Measurements from ENCODE around the gene SH3RF1.

Gene SH3RF1

DNA sequence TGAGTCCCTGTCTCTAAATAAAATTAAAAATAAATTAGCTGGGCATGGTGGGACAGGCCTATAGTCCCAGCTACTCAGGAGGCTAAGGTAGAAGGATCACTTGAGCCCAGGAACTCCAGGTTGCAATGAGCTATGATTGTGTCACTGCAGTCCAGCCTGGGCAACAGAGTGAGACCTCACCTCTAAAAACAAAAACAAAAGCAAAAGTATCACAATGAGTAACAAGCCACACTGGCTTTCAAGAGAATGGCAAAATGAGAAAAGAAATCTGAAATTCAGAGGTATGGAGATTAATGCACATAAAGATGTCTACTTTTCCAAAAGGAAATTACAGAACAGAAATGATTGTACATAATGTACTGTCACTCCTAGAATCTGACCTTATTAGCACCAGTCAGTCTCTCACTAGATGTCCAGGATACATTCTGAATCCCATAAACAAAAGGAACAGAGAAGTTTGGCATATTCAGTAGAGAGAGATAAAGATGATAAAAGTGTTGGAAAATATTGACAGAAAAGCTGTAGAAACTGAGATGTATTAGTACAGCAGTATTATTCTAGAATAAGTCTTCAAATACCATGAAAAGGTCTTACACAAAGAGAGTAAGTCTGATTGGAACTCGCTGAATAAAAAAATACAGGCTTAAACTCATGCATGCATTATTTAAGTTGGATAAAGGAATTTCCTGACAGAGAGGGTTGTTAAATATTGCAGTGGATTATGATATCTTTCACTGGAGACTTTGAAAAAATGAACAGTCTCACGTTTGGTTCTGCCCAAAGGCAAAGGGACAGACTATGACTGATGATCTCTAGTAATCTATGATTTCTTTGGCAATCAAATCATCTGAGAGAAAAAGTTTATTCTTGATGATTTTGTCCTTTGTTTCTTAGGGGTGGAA is 102.5 kb downstream of the SH3RF1 start:
- no peak for DNase-seq (ENCODE audit: low read depth in 2 of 2, low spot score in 1 of 2)

DNA sequence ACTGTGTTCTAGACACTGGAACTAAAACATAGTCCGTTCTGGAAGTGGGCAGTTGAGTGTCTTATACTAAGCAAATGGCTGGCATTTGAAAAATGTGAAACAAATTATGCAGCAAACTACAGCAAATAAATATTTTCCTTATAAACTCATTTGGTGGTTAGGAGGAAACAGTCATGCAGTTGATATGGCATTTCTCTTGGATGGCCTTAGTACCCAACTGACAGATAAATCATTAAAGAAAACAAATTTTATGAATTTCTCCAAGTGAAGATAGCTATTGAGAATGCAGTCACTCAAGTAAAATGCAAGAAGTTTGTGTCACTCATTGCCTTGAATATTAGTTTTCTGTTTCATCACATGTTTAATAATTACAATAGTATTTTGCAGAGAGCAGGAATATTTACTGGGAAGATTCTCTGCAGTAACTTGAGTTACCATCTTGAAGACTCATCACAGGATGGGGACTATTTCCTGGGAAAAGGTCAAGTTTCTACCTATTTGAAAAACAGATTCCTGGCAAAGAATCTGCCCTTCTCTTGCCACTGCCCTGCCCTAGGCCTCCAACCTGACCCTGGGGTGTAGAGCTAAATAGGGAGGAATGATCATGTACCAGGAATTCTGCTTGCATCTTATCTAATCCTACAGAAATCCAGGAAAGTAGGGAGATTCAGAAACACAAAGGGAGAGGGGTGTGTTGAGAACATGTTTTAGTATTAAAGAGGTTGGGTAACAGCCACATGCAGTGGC is 105.9 kb downstream of the SH3RF1 start:
- no peak for DNase-seq (ENCODE audit: low read depth in 2 of 2, low spot score in 1 of 2)

DNA sequence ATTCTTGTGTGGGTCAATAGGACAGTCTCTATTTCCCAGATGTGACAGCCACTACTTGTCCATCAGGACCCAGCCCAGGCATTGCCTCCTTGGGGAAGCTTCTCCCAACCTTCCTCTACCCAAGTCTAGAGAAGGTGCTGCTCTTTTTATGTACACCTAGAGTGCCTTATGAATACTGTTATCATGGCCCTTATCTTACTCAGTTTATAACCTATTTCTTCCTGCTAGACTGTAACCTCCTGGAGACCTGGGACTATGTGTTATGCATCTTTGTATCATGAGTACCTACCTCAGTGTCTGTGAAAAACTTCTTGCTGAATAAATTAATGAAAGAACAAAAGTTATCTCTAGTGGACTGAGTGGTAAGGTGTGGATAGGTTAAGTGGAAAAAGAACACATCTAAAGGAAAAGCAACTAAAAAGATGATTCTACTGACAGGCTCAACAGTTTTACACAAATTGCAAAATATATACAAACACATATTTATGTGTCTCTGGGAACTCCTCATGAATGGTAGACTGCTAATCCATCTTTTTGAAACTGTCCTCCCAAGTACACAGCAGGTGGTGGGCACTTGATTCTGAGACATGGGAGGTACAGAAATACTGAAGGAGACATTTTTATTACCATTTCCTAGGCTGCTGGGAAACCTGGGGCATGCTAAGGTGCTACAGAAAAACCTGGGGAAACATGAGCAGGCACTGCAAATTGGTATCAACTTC is 106.6 kb downstream of the SH3RF1 start:
- no peak for DNase-seq (ENCODE audit: low read depth in 2 of 2, low spot score in 1 of 2)

DNA sequence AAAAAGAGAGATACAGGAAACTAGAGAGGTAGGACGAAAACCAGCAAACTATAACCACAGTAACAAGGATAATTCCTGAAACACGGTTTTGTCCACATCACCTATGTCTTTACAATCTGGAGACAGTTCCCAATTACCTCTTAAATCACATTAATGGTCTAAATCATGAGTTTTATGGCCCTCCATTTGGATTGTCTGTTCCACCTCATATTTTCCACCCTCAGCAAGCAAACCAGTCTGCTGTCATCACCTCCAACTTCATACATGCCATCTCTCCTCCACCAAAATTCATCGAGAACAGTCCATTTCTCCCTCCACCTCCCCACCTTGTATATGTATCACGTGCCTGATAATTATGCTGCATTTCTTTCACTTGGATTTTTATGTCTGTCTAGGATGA is 107.3 kb downstream of the SH3RF1 start:
- DNase-seq (ENCODE audit: low read depth in 2 of 2, low spot score in 1 of 2), result no peak

DNA sequence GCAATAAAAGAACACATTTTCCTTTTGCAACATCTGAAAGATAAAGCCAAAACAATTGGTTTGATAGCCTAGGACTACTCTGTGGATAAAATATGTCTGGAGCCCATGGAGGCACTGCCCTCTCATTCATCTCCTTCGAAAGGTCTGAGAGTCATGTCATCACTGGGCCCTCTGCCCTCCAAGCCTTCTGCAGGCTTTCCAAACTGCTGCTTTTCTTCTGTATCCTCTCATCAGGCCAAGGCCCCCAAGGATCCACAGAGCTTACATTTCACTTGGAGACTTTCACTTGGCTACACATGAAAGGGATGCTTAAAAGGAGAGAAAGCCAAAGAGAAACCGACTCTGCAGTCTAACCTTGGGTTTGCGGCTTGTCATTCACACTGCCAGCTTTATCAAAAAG is 109.9 kb downstream of the SH3RF1 start:
- DNase-seq (ENCODE audit: low read depth in 2 of 2, low spot score in 1 of 2), result no peak

DNA sequence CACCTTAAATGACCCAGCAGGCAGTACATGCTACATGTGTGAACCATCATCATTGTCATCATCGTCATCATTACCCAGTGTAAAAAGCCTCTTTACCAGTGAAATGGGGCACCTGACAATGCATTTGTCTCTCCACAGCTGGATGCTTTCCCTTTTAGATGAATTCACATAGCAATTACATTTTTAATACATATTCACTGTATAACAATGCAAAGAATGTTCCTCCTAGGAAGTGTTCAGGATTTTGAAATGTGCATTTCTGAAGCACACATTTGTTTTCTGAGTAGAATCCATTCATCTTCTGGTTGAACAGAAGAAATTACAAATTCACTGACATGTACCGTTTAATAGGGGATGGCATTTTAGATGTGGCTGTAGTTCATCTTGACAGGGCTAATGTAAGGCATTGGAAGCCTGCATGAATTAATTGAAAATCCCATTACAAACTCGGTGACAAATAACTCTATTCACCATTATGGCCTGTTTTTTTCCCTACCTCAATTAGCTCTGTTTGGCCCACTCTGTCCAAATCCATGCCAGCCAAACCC is 111.1 kb downstream of the SH3RF1 start:
- DNase-seq (ENCODE audit: low read depth in 2 of 2, low spot score in 1 of 2), result no peak

- DNase-seq (ENCODE audit: low read depth in 2 of 2, low spot score in 1 of 2), result no peak
Observed at GRCh38 chr4:169158861-169159260, 111.9 kb downstream of the SH3RF1 start.

GRCh38 chr4:169158046-169158445 is 112.7 kb downstream of the SH3RF1 start:
- no peak for DNase-seq (ENCODE audit: low read depth in 2 of 2, low spot score in 1 of 2)

- DNase-seq (ENCODE audit: low read depth in 2 of 2, low spot score in 1 of 2), result no peak
Observed at GRCh38 chr4:169156392-169156791, 114.4 kb downstream of the SH3RF1 start.

DNA sequence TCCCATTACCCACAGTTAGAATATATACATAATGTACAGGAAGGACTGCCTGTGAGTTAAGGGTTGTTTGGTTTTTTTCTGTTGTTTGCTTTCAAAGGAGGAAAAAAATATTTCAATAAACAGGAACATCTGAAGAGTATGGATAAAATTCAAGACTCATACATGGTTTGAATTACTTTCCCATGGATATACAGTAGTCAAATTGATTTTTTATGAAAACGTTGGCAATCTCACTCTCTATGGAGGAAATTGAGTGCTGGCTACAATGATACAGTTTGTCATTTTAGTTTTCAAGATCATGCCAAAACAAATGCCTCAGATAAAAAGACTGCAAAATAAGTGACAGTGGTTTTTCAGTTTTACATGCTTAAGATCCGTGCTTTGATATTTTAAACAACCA is 116.6 kb downstream of the SH3RF1 start:
- DNase-seq (ENCODE audit: low read depth in 2 of 2, low spot score in 1 of 2), result no peak

DNA sequence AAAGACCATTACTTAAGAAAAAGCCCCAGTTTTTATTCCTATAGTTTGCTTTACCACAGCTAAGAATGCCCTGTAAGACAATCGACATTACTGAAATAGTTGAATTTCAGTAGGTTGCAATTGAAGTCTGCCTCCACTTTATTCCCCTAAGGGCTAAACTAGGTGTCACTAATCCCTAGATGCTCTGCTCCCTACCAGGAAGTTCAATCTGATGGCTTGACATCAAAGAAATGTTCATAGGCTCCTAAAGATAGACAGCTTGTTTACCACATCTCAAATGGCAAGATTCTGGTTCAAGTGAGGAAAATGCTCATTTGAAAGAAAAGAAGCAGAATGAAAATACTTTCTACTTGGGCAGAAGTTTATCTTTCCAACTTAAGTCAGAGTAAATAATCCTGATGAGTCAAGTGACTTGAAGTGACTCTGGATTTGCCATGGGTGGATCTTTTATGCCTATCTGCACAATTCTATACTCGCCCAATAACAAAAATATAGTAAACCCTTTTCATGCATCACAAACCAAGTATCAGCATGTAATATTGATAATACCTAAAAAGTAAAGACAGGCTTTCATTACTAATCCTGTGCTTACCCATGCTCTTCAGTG is 117.2 kb downstream of the SH3RF1 start:
- no peak for DNase-seq (ENCODE audit: low read depth in 2 of 2, low spot score in 1 of 2)

- DNase-seq (ENCODE audit: low read depth in 2 of 2, low spot score in 1 of 2), result no peak
Observed at GRCh38 chr4:169152899-169153298, 117.9 kb downstream of the SH3RF1 start.

GRCh38 chr4:169152098-169152497 is 118.7 kb downstream of the SH3RF1 start:
- DNase-seq (ENCODE audit: low read depth in 2 of 2, low spot score in 1 of 2), result no peak

DNA sequence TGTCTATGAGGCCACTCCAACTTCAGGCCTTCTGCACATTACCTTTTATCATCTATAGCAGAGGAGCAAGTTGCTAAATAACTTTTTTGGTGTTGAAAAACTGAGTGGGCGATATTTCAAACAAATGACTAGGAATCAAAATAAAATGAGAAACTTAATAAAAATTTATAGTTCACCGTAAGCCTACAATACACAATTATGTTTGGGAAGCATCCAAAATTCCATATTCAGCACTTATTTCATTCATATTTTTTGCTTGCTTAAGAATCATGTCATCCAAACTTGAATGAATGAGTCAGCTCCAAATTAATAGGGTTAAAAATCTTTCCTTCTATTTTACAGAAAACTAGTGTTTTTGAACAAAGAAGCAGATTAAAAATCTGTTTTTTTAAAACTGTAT is 119.1 kb downstream of the SH3RF1 start:
- DNase-seq (ENCODE audit: low read depth in 2 of 2, low spot score in 1 of 2), result no peak

GRCh38 chr4:169150806-169151205 is 120.0 kb downstream of the SH3RF1 start:
- no peak for DNase-seq (ENCODE audit: low read depth in 2 of 2, low spot score in 1 of 2)

- no peak for DNase-seq (ENCODE audit: low read depth in 2 of 2, low spot score in 1 of 2)
Observed at GRCh38 chr4:169148885-169149284, 121.9 kb downstream of the SH3RF1 start.

DNA sequence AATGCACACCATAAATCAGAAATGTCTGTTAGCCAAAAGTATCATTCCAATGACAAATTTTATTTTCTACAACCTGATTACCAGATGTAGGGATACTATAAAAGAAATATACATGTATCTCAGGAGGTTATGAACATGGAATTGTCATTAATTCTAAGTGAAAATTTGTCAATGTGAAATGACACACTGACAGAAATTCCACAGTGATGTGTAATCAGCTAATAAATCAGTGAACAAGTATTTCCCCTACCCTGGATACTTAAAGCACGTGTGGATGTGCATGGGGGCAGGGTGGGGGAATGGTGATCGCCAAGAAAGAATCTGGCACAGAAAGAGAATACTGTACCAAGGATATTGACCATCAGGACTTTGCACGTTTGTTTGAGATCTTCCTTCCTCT is 123.6 kb downstream of the SH3RF1 start:
- DNase-seq (ENCODE audit: low read depth in 2 of 2, low spot score in 1 of 2), result no peak

- no peak for DNase-seq (ENCODE audit: low read depth in 2 of 2, low spot score in 1 of 2)
Observed at GRCh38 chr4:169144061-169144600, 126.6 kb downstream of the SH3RF1 start.

DNA sequence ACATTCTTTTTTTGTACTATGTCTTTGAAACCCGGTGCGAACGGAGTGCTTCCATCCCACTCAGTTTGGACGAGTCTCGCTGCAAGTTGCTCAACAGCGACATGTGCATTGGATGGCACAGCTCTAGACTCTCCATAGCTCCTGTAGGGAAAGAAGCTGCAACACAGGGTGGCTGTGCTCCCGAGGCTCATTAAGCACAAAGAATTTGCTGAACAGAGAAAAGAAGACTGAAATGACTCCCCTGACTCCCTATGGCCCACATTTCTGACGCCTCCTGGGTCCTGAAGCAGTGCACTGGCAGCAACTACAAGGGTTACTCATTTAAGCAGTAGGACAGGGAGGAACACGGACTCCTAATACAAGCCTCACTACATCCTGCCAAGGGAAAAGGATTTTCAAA is 127.4 kb downstream of the SH3RF1 start:
- DNase-seq (ENCODE audit: low read depth in 2 of 2, low spot score in 1 of 2), result no peak

- no peak for DNase-seq (ENCODE audit: low read depth in 2 of 2, low spot score in 1 of 2)
Observed at GRCh38 chr4:169142906-169143305, 127.8 kb downstream of the SH3RF1 start.

- DNase-seq (ENCODE audit: low read depth in 2 of 2, low spot score in 1 of 2), result no peak
Observed at GRCh38 chr4:169142391-169142790, 128.4 kb downstream of the SH3RF1 start.

All from stimulated activated CD8-positive, alpha-beta memory T cell treated with anti-CD3 and anti-CD28 coated beads, Interleukin-4, amount 100 ng/mL, for 1 hour (primary cell).